GM21360 (cell line): ENCODE data around the gene TMPRSS4.

ENCODE experiments used
- ATAC-seq: cut with Tn5 transposase; IDR thresholded peaks from one replicate; pipeline ENCODE4 v1.9.1; 2021; ENCODE audit warnings: mild to moderate bottlenecking, moderate library complexity; ENCODE audit not compliant: unreplicated experiment

The TMPRSS4 gene

DNA sequence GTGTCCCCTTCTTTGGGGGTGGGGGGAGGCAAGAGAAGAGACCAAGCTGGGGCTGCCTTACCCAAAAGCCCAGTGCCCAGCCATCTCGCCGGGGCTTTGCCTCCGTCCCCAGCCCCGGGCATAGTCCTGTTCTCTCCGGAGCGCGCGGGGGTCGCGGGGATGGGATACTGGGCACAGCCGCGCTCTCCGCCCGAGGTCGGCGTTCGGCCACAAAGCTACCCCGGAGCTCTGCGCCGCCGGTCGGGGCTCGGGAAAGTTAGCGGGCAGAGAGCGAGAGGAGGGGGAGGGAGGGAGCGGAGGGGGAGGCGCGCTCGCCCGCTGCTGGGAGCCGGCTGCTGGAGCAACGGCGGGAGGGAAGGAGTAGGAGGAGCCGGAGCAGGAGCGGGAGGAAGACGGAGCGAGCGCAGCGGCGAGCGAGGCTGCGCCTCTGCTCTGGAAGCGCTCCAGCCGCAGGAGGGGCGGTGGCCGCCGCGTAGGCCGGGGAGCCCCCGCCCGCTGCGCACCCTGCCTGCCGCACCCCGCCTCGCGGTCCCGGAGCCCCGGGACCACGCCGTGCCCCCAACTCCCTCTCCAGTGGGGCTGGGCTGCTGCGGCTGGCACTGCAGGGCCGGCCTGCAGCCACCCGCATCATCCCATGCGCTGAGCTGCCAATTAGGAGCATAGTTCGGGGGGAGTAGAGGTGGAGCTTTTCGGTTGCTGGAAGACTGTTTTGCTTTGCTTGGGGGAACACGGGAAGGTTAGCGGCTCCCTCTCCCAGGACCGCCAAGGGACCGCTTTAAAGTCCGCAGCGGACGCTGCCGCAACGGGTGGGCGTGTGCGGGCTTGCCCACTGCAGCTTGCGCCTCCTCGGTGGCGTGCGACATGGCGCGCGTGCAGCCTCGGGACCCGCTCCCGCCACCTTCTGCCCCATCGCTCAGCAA is 75.9 kb downstream of the TMPRSS4 start, which contains the start of gene SCN4B:
SCN4B (minus strand) TSS at position 272 of the 920 bp plus-strand sequence; CDS start at position 122, 150 bp downstream.
- ATAC-seq: no peak

DNA sequence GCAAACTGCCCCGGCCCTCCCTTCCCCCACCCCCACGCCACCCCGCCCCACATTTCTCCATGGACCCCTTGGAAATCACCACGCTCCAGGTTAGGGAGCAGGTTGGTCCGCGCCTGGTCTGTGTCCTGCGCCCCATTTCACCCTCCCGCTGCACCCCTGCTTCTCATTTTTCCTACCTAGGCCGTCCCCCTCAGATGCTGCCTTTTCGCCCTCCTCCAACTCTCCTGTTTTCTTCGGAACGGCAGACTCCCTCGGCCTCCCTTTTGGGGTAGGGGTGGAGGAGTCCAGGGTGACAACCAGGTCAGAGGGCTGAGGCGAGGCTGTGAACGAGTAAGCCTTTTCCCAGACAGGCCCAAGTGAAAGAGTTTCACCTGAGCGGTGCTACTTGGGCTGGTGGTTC is 76.6 kb downstream of the TMPRSS4 start:
- no peak for ATAC-seq

GRCh38 chr11:118153976-118154375 is 77.1 kb downstream of the TMPRSS4 start:
- no peak for ATAC-seq

DNA sequence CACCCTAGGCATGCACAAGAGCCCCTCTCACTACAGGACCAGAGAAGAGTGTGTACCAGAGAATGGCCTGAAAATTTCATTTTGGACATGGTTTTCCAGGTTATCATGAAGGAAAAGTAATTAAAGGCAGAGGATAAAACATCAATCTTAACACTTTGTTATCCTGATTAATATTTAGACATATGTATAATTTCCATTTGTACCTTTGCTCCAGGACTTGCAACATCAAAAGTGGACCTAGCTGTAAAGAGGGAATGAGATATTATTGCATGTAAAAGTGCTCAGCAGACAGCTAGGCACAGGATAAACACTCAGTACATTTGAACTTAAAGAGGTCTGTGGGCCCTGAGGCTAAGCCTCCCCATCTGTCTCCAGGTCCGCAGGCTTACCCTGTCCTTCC is 77.8 kb downstream of the TMPRSS4 start:
- ATAC-seq: no peak

DNA sequence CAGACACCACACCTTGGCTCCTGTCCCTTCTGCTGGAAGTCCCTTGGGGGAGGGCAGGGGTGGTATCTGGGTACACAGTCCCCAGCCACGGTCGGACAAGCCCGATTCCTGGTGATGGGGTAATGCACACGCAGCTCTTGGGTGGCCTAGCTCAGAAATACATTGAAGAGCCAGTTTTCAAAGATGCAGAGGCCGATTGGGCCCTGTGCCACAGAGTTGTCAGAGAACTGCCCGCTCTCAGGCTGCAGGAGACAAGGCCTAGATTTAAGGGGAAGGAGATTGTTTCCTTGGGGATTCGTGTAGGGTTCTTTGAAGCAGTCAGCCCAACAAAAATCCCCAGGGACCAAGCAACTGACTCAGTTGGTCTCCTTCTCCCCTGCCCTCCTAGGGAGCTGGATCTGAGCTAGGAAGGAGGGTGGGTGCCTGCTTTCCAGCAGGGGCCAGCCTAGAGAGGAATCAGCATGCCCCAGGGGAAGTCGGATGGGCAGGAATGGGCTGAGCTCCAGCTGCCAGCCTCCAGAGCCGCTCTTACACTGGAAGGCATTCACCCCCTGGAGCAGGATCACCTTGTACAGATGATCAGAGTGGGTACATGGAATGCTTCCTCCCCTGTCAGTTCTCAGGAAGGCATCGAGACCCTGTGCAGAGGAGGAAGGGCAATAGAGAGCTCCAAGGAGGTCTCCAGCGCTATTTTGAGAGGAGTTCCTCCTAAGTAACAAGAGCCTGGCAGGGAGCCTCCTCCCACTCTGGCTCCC is 79.1 kb downstream of the TMPRSS4 start:
- ATAC-seq: no peak

- no peak for ATAC-seq
Measured at GRCh38 chr11:118156531-118157185, 79.8 kb downstream of the TMPRSS4 start.

DNA sequence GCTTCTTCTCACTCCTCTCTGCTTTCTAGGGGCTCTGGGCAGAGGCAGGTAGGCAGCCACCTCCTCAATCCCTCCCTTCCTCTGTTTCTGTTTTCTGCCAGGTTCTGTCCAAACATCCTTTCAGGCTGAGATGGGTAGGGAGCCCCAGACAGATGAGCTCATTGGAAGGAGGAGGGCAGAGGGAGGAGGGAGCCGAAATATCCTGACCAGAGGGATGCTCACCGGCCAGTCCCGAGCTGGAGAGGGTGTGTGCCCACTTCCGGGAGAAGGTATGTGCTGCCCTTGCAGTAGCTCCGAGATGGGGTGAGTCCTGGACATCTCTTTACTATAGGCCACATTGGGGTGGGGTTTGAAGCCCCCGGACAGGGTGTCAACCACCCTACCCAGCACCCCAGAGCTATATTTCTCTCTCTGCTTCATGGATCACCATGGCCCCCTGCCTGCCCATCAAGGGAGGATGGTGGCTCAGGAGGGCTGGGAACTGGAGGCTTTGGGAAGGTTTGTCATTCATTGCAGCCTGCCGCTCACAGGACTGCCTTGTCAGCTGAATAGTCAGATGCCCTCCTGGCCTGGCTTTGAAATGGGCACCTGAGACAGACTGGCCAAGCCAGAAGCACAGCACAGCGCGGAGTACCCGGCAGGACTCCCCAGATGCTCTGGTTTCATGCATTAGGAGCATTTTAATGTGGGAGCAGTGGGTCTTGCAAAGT is 80.5 kb downstream of the TMPRSS4 start:
- ATAC-seq: no peak

DNA sequence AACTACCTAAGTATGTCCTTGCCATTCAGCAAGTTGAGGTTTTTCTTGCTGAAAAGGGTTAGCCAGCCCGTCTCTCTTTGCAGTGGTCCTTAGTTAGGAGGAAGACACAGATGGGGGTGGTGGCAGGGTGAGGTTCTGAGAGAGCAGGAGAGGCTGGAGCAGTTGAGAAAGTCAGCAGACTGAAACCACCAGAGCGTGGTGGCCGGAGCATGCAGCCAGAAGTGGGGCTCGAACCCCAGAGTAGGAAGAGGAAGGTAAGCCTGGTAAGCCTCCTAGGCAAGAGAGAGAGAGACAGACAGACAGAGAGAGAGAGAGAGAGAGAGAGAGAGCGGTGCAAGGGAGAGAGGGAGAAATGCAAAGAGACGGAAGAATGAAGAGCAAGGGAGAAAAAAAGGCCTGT is 84.9 kb downstream of the TMPRSS4 start:
- ATAC-seq: no peak

- ATAC-seq: no peak
Measured at GRCh38 chr11:118162846-118163245, 86.0 kb downstream of the TMPRSS4 start.

DNA sequence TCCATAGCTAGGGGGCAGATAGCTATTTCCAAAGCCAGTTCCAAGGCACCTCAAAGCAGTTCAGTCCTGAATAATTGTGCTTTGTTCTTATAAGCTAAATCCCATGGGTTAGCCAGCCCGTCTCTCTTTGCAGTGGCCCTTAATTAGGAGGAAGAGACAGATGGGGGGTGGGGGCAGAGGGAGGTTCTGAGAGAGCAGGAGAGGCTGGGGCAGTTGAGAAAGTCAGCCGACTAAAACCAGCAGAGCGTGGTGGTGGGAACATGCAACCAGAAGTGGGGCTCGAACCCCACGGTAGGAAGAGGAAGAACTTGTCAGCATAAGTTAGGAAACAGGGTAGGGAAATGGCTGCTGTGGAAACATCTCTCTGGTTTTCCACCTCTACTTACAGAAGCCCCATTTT is 86.6 kb downstream of the TMPRSS4 start:
- no peak for ATAC-seq

GRCh38 chr11:118164885-118165284 is 88.0 kb downstream of the TMPRSS4 start:
- ATAC-seq: no peak

DNA sequence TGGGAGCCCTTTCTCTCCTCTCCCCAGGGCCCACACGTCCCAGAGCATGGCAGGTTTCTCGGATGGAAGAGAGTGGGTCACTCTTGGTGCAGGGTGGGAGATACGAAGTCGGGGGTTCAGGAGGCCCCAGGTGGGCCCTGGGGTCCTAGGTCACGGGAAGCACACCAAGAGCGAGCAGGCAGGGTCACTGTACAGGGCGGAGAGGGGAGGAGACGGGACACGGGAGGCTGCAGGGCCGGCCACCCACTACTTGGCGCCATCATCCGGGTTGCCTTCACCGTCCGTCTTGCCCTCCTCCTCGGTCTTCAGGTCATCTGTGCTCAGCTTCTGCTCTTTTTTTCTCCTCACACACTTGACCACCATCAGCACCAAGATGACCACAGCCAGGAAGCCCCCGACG is 89.8 kb downstream of the TMPRSS4 start:
- ATAC-seq: no peak

DNA sequence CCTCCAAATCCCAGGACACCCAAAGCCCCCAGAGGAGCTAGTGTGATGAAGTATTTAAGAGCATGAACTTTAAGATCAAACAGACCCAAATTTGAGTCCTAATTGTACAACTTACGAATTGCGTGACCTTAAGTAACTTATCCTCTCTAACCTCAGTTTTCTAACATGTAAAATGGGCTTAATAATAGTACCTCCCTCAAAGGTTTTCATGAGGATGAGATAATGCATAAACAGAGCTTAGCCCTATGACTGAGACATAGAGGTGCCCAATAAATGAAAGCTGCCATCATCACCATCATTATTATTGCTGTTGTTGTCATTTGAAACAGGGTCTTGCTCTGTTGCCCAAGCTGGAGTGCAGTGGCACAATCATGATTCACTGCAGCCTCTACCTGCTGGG is 90.4 kb downstream of the TMPRSS4 start:
- ATAC-seq: no peak

- no peak for ATAC-seq
Measured at GRCh38 chr11:118167906-118168305, 91.0 kb downstream of the TMPRSS4 start.

DNA sequence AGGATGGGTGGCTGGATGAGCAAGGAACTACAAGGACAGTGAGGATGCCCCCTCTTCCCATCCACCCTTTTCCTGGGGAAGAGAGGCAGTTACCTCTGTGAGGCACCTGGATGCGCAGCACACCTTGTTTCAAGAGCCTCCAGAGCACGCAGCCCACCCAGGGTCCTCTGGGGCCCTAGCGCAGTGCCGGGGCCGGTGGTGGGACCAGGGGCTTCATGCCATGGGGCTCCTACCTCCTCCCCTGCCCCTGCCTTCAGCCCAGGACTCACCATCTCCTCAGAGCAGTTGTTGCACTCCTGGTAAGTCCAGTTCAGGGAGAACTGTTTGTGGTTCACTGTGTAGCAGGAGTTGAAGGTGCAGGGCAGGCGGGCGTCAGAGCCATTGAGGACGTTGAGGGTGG is 91.4 kb downstream of the TMPRSS4 start:
- ATAC-seq: no peak

DNA sequence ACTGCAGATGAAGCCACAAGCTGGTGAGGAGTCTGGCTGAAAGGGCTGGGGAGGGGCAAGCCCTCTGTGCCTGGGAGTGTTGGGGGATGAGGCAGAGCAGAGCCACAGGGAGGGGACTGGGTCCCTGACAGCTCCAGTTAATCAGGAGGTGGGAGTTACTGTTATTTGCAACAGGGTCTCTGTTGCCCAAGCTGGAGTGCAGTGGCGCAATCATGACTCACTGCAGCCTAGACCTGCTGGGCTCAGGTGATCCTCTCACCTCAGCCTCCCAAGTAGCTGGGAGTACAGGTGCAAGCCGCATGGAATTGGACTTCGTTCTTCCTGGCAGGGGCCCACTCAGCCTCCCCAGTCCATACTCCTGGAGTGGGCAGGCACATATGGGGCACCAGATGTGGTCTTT is 91.9 kb downstream of the TMPRSS4 start:
- ATAC-seq: no peak

GRCh38 chr11:118169300-118170140 is 92.6 kb downstream of the TMPRSS4 start:
- no peak for ATAC-seq

DNA sequence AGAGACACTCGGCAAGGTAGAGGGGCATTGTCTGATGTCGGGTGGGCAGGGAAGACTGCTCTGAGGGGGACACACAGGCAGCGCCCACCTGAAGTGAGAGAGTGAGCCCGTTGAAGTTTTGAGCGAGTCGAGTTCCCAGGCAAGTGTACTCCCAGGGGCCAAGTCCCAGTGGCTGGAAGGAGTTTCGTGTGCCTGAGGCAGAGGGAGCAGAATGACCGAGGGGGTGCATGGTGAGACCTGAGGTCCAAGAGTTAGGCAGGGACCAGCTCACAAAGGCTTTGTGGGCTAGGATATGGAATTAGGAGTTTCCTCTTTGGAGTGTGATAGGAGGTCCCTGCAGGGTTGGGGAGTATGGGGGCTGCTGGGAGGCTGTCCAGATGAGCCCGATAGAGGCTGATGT is 93.4 kb downstream of the TMPRSS4 start:
- ATAC-seq: no peak

- no peak for ATAC-seq
Measured at GRCh38 chr11:118170882-118171268, 94.0 kb downstream of the TMPRSS4 start.
